ENCODE measurements around the gene PNMA6F. TPM values are rescaled to one million over a fixed set of nuclear protein-coding genes. Genes with fewer than 3 reads are reported as not detected.

Gene PNMA6F
- total RNA-seq, 5 donors from 2014 or later (not counting 1 experiment from before 2014, with no cell fraction given), result not detected

DNA sequence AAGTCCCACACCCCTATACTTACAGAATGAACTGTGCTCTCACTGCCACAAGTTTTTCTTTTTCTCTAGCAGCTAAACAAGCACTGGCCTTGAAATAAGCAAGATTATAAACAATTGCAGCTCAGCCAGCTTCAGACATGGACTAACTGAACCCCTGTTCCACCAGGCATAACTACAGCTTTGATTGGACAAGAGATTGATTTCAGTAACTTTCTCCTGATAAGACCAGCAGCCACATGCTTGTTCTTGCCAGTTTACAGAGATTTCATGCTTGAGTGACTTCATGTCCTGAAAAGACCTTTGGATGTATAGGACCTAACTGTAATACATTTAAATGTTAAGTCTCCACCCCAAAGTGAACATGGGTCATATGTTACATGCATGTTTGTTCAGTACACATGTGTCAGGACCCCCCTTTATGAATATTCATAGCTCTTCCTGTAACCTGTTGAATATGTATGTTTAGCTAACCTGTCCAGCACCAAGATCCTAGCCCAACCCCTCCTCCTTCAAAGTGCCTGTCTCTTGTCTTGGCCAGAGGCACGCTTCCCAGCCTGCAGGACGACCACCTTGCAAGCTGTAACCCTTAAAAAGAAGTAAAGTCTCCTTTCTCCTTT, 40.3 kb upstream of the PNMA6F start:
- no peaks in the 10 kb centered on the region for H3K36me3 Mint-ChIP-seq
- no peak overlapping the region for H3K4me3 ChIP-seq (ENCODE audit: control insufficient read depth in 1 of 2, extremely low read depth in 1 of 2, low read length in 1 of 2)
- peaks cover 0 to 7% of the 10 kb centered on the region in 2 donors for H3K27me3 Mint-ChIP-seq
- no CpG with 5 or more reads among the region's 2 CpGs for WGBS (ENCODE audit: insufficient coverage)
- H3K27ac ChIP-seq (ENCODE audit: low read length), result no peak overlapping the region
- DNase-seq (no peak), ATAC-seq (replicated peaks in 1 of 4) (no peak)
- H3K4me1 ChIP-seq (ENCODE audit: control insufficient read depth in 1 of 2, extremely low read depth in 1 of 2, insufficient read depth in 2 of 2, low read length in 2 of 2), result no peaks in the 10 kb centered on the region
- H3K9me3 Mint-ChIP-seq, result peaks cover 0 to 5% (median 2%) of the 10 kb centered on the region in 3 donors
- no peak overlapping the region for H3K4me3 Mint-ChIP-seq
- no peaks in the 10 kb centered on the region for H3K27me3 ChIP-seq (replicated peaks in 1 of 2; ENCODE audit: control insufficient read depth in 2 of 2, extremely low read depth in 1 of 2, insufficient read depth in 2 of 2, low read length in 1 of 2)
- H3K4me1 Mint-ChIP-seq, result no peaks in the 10 kb centered on the region
- H3K27ac Mint-ChIP-seq, result no peak overlapping the region
- POLR2A ChIA-PET, result no interaction called here
- H3K36me3 ChIP-seq (ENCODE audit: control insufficient read depth in 2 of 2, extremely low read depth in 1 of 2, insufficient read depth in 1 of 2, low read length in 1 of 2), result no peaks in the 10 kb centered on the region
- CTCF ChIA-PET, result no interaction called here
- H3K9me3 ChIP-seq, result no peaks in the 10 kb centered on the region

DNA sequence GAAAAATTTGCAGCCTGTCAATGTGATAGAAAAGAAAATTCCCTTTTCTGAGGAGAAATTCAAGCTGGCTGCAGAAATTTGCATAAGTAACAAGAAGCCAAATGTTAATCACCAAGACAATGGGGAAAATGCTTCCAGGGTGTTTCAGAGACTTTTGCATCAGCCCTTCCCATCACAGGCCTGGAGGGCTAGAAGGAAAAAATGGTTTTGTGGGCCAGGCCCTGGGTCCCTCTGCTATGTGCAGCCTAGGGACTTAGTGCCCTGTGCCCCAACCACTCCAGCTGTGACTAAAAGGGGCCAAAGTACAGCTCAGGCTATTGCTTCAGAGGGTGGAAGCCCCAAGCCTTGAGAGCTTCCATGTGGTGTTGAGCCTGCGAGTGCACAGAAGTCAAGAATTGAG, 36.3 kb upstream of the PNMA6F start:
- no peak overlapping the region for H3K4me3 Mint-ChIP-seq
- no peaks in the 10 kb centered on the region for H3K4me1 Mint-ChIP-seq
- CTCF ChIA-PET, result no interaction called here
- no peaks in the 10 kb centered on the region for H3K36me3 Mint-ChIP-seq
- no peak overlapping the region for H3K27ac ChIP-seq (ENCODE audit: low read length)
- no peak for DNase-seq
- no peaks in the 10 kb centered on the region for H3K9me3 ChIP-seq
- H3K27ac Mint-ChIP-seq, result no peak overlapping the region
- ATAC-seq (replicated peaks in 1 of 4), result no peak
- WGBS (ENCODE audit: insufficient coverage), result no CpG with 5 or more reads among the region's 1 CpG
- no peaks in the 10 kb centered on the region for H3K4me1 ChIP-seq (ENCODE audit: control insufficient read depth in 1 of 2, extremely low read depth in 1 of 2, insufficient read depth in 2 of 2, low read length in 2 of 2)
- H3K4me3 ChIP-seq (ENCODE audit: control insufficient read depth in 1 of 2, extremely low read depth in 1 of 2, low read length in 1 of 2), result no peak overlapping the region
- no peaks in the 10 kb centered on the region for H3K27me3 ChIP-seq (replicated peaks in 1 of 2; ENCODE audit: control insufficient read depth in 2 of 2, extremely low read depth in 1 of 2, insufficient read depth in 2 of 2, low read length in 1 of 2)
- POLR2A ChIA-PET, result no interaction called here
- peaks cover 0 to 13% of the 10 kb centered on the region in 2 donors for H3K27me3 Mint-ChIP-seq
- H3K9me3 Mint-ChIP-seq, result peaks cover 0 to 5% (median 2%) of the 10 kb centered on the region in 3 donors
- H3K36me3 ChIP-seq (ENCODE audit: control insufficient read depth in 2 of 2, extremely low read depth in 1 of 2, insufficient read depth in 1 of 2, low read length in 1 of 2), result no peaks in the 10 kb centered on the region

DNA sequence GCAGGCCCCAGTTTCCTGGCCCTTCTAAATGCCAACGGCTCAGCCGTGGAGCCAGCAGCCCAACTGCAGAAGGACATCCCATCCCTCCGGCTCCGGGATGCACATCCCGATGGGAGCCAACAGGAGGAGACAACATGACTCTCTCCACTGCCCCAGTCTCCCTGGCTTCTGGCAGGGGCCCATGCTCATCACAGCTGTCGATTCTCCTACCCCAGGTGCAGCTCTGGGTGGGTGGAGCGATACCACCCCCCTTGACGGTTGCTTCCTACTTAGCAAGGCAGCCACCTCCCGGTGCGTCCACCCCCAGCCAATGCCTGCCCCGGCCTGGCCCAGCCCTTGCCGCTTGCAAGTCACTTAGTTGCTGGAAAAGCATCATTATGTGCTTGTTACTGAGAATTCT, 31.8 kb upstream of the PNMA6F start:
- Histone ChIP-seq H3K27me3 (replicated peaks in 1 of 2; ENCODE audit: control insufficient read depth in 2 of 2, extremely low read depth in 1 of 2, insufficient read depth in 2 of 2, low read length in 1 of 2) (no peaks in the 10 kb centered on the region), H3K4me1 (ENCODE audit: control insufficient read depth in 1 of 2, extremely low read depth in 1 of 2, insufficient read depth in 2 of 2, low read length in 2 of 2) (no peaks in the 10 kb centered on the region), H3K27ac (ENCODE audit: low read length) (no peak overlapping the region), H3K36me3 (ENCODE audit: control insufficient read depth in 2 of 2, extremely low read depth in 1 of 2, insufficient read depth in 1 of 2, low read length in 1 of 2) (peaks cover 0 to 4% of the 10 kb centered on the region in 2 donors), H3K4me3 (ENCODE audit: control insufficient read depth in 1 of 2, extremely low read depth in 1 of 2, low read length in 1 of 2) (no peak overlapping the region), H3K9me3 (no peaks in the 10 kb centered on the region)
- ATAC-seq (replicated peaks in 1 of 4), result no peak
- POLR2A ChIA-PET, result no interaction called here
- Mint-ChIP-seq H3K27me3 (peaks cover 0 to 14% of the 10 kb centered on the region in 2 donors), H3K36me3 (peaks cover 8% of the 10 kb centered on the region), H3K4me3 (no peak overlapping the region), H3K9me3 (peaks cover 0 to 5% (median 0%) of the 10 kb centered on the region in 3 donors), H3K27ac (no peak overlapping the region), H3K4me1 (peaks cover 0 to 6% (median 0%) of the 10 kb centered on the region in 3 donors)
- no peak for DNase-seq
- 98% methylated on average over 6 of the region's 12 CpGs for WGBS (ENCODE audit: insufficient coverage)
- CTCF ChIA-PET, result no interaction called here

DNA sequence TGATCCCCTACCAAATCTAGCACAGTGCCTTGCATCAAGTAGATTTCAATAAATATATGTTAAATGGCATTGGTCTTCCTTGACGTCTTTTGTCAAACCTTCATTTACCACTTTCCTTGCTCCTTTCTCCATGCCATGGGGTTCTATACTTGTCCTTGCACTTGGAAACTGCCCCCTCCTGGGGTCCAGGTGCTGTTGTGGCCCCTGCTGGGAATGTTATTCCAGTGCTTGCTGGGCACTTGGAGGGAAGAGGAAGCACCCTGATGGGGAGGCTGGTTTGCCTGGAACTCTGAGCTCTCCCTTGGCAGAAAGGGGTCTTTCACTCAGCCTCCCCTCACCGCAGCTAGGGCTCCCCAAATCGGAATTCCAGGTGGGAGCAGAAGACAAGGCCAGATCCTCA, 31.3 kb upstream of the PNMA6F start:
- no peaks in the 10 kb centered on the region for H3K4me1 ChIP-seq (ENCODE audit: control insufficient read depth in 1 of 2, extremely low read depth in 1 of 2, insufficient read depth in 2 of 2, low read length in 2 of 2)
- H3K27ac Mint-ChIP-seq, result no peak overlapping the region
- H3K4me1 Mint-ChIP-seq, result peaks cover 0 to 6% (median 0%) of the 10 kb centered on the region in 3 donors
- no peak overlapping the region for H3K4me3 Mint-ChIP-seq
- H3K27me3 ChIP-seq (replicated peaks in 1 of 2; ENCODE audit: control insufficient read depth in 2 of 2, extremely low read depth in 1 of 2, insufficient read depth in 2 of 2, low read length in 1 of 2), result no peaks in the 10 kb centered on the region
- ChIA-PET CTCF (no interaction called here), POLR2A (no interaction called here)
- H3K4me3 ChIP-seq (ENCODE audit: control insufficient read depth in 1 of 2, extremely low read depth in 1 of 2, low read length in 1 of 2), result no peak overlapping the region
- no CpG with 5 or more reads among the region's 3 CpGs for WGBS (ENCODE audit: insufficient coverage)
- DNase-seq, result no peak
- peaks cover 0 to 5% (median 0%) of the 10 kb centered on the region in 3 donors for H3K9me3 Mint-ChIP-seq
- no peak for ATAC-seq (replicated peaks in 1 of 4)
- no peaks in the 10 kb centered on the region for H3K9me3 ChIP-seq
- H3K36me3 ChIP-seq (ENCODE audit: control insufficient read depth in 2 of 2, extremely low read depth in 1 of 2, insufficient read depth in 1 of 2, low read length in 1 of 2), result peaks cover 4 to 5% of the 10 kb centered on the region in 2 donors
- H3K27ac ChIP-seq (ENCODE audit: low read length), result no peak overlapping the region
- peaks cover 12% of the 10 kb centered on the region for H3K36me3 Mint-ChIP-seq
- H3K27me3 Mint-ChIP-seq, result peaks cover 0 to 14% of the 10 kb centered on the region in 2 donors

DNA sequence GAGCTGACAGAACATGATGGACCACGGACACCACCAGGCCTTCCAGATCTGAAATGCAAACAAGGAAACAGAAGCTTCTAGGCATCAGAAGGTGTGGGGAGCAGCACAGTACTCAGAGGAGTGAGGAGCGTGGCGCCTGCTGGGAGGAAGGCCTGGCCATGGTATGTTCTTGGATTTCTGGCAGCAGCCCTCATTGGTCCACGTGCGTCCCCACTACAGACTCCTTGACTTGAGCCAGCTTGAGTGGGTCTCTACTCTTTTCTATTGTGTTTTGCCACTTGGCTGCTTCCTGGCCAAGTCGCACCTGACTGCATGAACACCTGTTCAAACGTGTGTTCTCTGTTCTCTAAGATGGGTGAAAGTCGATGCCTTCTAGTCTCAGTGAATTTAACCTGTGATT, 30.4 kb upstream of the PNMA6F start:
- no peaks in the 10 kb centered on the region for H3K9me3 Mint-ChIP-seq
- Histone ChIP-seq H3K27me3 (replicated peaks in 1 of 2; ENCODE audit: control insufficient read depth in 2 of 2, extremely low read depth in 1 of 2, insufficient read depth in 2 of 2, low read length in 1 of 2) (no peaks in the 10 kb centered on the region), H3K4me3 (ENCODE audit: control insufficient read depth in 1 of 2, extremely low read depth in 1 of 2, low read length in 1 of 2) (no peak overlapping the region), H3K9me3 (no peaks in the 10 kb centered on the region), H3K27ac (ENCODE audit: low read length) (no peak overlapping the region), H3K4me1 (ENCODE audit: control insufficient read depth in 1 of 2, extremely low read depth in 1 of 2, insufficient read depth in 2 of 2, low read length in 2 of 2) (no peaks in the 10 kb centered on the region), H3K36me3 (ENCODE audit: control insufficient read depth in 2 of 2, extremely low read depth in 1 of 2, insufficient read depth in 1 of 2, low read length in 1 of 2) (peaks cover 6 to 10% of the 10 kb centered on the region in 2 donors)
- 88% methylated on average over 6 of the region's 8 CpGs for WGBS (ENCODE audit: insufficient coverage)
- peaks cover 0 to 14% of the 10 kb centered on the region in 2 donors for H3K27me3 Mint-ChIP-seq
- no peak for DNase-seq
- peaks cover 15% of the 10 kb centered on the region for H3K36me3 Mint-ChIP-seq
- POLR2A ChIA-PET, result no interaction called here
- no peak for ATAC-seq (replicated peaks in 1 of 4)
- no peak overlapping the region for H3K27ac Mint-ChIP-seq
- CTCF ChIA-PET, result interaction anchor here in 1 of 2 donors (0.7 kb wide), 1 partner anchor 48 kb away, joined by 3 read pairs; no protein-coding TSS in a partner anchor
- peaks cover 0 to 6% (median 0%) of the 10 kb centered on the region in 3 donors for H3K4me1 Mint-ChIP-seq
- H3K4me3 Mint-ChIP-seq, result no peak overlapping the region

DNA sequence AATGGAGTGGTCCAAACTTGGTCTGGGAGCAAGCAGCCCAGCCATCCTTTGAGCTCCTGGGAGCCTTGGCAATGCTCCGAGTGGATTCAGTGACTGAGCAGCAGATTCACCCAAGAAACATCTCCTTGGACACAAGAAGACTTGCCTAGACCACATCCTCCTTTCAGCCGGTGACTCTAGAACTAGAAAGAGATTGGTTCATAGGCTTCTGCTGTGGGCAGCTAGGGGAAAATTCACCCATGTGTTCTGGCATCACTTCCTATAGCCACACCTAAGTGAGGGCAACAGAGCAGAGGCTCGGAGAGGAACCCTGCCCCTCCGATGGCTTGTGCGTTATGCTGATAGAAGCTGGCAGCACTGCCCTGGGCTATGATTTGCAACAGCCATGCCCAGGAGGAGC, 28.4 kb upstream of the PNMA6F start:
- peaks cover 10 to 11% of the 10 kb centered on the region in 2 donors for H3K36me3 ChIP-seq (ENCODE audit: control insufficient read depth in 2 of 2, extremely low read depth in 1 of 2, insufficient read depth in 1 of 2, low read length in 1 of 2)
- no peak for ATAC-seq (replicated peaks in 1 of 4)
- H3K27me3 ChIP-seq (replicated peaks in 1 of 2; ENCODE audit: control insufficient read depth in 2 of 2, extremely low read depth in 1 of 2, insufficient read depth in 2 of 2, low read length in 1 of 2), result no peaks in the 10 kb centered on the region
- no peak for DNase-seq
- WGBS (ENCODE audit: insufficient coverage), result no CpG with 5 or more reads among the region's 5 CpGs
- H3K4me3 ChIP-seq (ENCODE audit: control insufficient read depth in 1 of 2, extremely low read depth in 1 of 2, low read length in 1 of 2), result no peak overlapping the region
- CTCF ChIA-PET, result no interaction called here
- no peaks in the 10 kb centered on the region for H3K9me3 ChIP-seq
- no peaks in the 10 kb centered on the region for H3K4me1 ChIP-seq (ENCODE audit: control insufficient read depth in 1 of 2, extremely low read depth in 1 of 2, insufficient read depth in 2 of 2, low read length in 2 of 2)
- Mint-ChIP-seq H3K27ac (no peak overlapping the region), H3K4me3 (no peak overlapping the region), H3K9me3 (no peaks in the 10 kb centered on the region), H3K36me3 (peaks cover 22% of the 10 kb centered on the region), H3K27me3 (peaks cover 0 to 14% of the 10 kb centered on the region in 2 donors), H3K4me1 (peaks cover 0 to 9% (median under 1%) of the 10 kb centered on the region in 3 donors)
- no peak overlapping the region for H3K27ac ChIP-seq (ENCODE audit: low read length)
- POLR2A ChIA-PET, result no interaction called here
